OCI-LY3 (cell line): ENCODE results near the gene AVL9.

Source experiments
- CTCF ChIP-seq: fragments of 200-600, 300-600 bp; sonication (generic); IDR thresholded peaks from 2 replicates; pipeline ENCODE4 v1.5.1; 2014; ENCODE audit warnings: antibody characterized with exemption, low read length, low read depth
- EZH2phosphoT487 ChIP-seq: fragments of 200-600 bp; shearing (Covaris generic); IDR thresholded peaks from 2 replicates; pipeline ENCODE4 v1.6.1; 2018; ENCODE audit warnings: antibody characterized with exemption, mixed run types, low read depth

GRCh38 chr7:32532716-32533115, 37.4 kb downstream of the AVL9 start:
- no peak for TF ChIP-seq CTCF
- no peak for TF ChIP-seq EZH2phosphoT487
